Measurements from ENCODE around the gene LHPP. TPM values are rescaled to one million over a fixed set of nuclear protein-coding genes. Genes with fewer than 3 reads are reported as not detected.

The LHPP gene
- total and polyA plus RNA-seq, 2 experiments from 2014 or later: 27.4 to 40.2 TPM

DNA sequence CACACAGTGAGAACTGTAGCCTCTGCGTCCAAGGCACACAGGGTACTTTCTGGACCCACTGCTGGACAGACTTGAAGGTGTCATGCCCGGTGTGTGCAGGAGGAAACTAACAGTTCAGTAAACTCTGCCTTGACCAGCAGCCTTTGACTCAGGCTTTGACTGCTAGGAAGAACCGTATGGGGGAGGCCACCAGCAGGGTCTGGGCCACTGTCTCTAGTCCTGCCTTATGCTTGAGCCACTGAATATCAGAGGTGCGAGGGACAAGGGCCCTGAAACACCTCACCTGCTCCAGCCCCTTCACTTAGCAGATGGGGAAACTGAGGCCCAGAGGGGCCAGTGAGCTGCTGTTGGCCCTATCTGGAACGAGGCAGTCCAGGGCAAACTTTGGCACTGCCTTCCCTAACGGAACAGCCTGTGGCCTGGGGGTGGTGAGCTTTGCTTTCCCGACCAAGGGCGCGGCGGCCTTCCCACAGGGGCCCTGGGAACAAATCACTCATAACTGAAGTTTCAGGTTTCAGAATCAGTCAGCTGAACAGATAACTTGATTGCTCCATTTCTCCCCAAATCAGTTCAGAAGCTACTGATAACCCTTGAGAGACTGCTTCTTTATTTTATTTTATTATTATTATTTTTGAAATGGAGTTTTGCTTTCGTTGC, 152.5 kb downstream of the LHPP start:
- DNase-seq (ENCODE audit: low spot score) (no peak), ATAC-seq (no peak)
- Histone ChIP-seq H3K36me3 (ENCODE audit: insufficient read depth) (no peaks in the 10 kb centered on the region), H3K4me1 (ENCODE audit: insufficient read depth) (no peaks in the 10 kb centered on the region), H3K79me2 (replicated peaks; ENCODE audit: insufficient read depth) (no peaks in the 10 kb centered on the region), H3K4me2 (no peak overlapping the region), H3K27me3 (ENCODE audit: insufficient read depth) (no peaks in the 10 kb centered on the region), H3K9me2 (ENCODE audit: insufficient read depth) (no peaks in the 10 kb centered on the region), H4K20me1 (replicated peaks; ENCODE audit: insufficient read depth) (no peaks in the 10 kb centered on the region), H2AFZ (no peak overlapping the region), H3F3A (replicated peaks; ENCODE audit: low read depth) (no peaks in the 10 kb centered on the region), H3K27ac (ENCODE audit: low read depth) (no peak overlapping the region), H3K4me3 (no peak overlapping the region)
- TF ChIP-seq ZNF114 (CRISPR knock-in tag; IDR thresholded peaks at IDR 0.05) (no peak), EZH2phosphoT487 (IDR thresholded peaks at IDR 0.05; ENCODE audit: unreplicated experiment) (no peak)
- Mint-ChIP-seq H3K36me3 (ENCODE audit: low read depth) (no peaks in the 10 kb centered on the region), H3K4me1 (peaks cover 9% of the 10 kb centered on the region; the same call in 2 of the 3 replicates), H3K9me3 (no peaks in the 10 kb centered on the region), H3K27ac (no peak overlapping the region), H3K27me3 (ENCODE audit: insufficient read depth, low read depth, poor library complexity) (peaks cover 18% of the 10 kb centered on the region), H3K4me3 (no peak overlapping the region)

GRCh38 chr10:124615259-124615658, 153.6 kb downstream of the LHPP start:
- no peak overlapping the region for H3K27ac Mint-ChIP-seq
- no peak overlapping the region for H2AFZ ChIP-seq
- H3K9me2 ChIP-seq (ENCODE audit: insufficient read depth): no peaks in the 10 kb centered on the region
- TF ChIP-seq NANOG (IDR thresholded peaks at IDR 0.05; ENCODE audit: borderline replicate concordance): no peak
- H3K27me3 ChIP-seq (ENCODE audit: insufficient read depth): no peaks in the 10 kb centered on the region
- no peaks in the 10 kb centered on the region for H3K79me2 ChIP-seq (replicated peaks; ENCODE audit: insufficient read depth)
- H3K9me3 Mint-ChIP-seq: no peaks in the 10 kb centered on the region
- ATAC-seq: no peak
- no peaks in the 10 kb centered on the region for H4K20me1 ChIP-seq (replicated peaks; ENCODE audit: insufficient read depth)
- no peak overlapping the region for H3K4me3 ChIP-seq
- H3K4me1 Mint-ChIP-seq: peaks cover 9% of the 10 kb centered on the region; the same call in 2 of the 3 replicates
- DNase-seq (ENCODE audit: low spot score): no peak
- no peak overlapping the region for H3K27ac ChIP-seq (ENCODE audit: low read depth)
- H3F3A ChIP-seq (replicated peaks; ENCODE audit: low read depth): no peaks in the 10 kb centered on the region
- no peaks in the 10 kb centered on the region for H3K4me1 ChIP-seq (ENCODE audit: insufficient read depth)
- H3K36me3 ChIP-seq (ENCODE audit: insufficient read depth): no peaks in the 10 kb centered on the region
- no peak overlapping the region for H3K4me2 ChIP-seq
- no peak overlapping the region for H3K4me3 Mint-ChIP-seq
- no peaks in the 10 kb centered on the region for H3K36me3 Mint-ChIP-seq (ENCODE audit: low read depth)
- H3K27me3 Mint-ChIP-seq (ENCODE audit: insufficient read depth, low read depth, poor library complexity): peaks cover 15% of the 10 kb centered on the region

DNA sequence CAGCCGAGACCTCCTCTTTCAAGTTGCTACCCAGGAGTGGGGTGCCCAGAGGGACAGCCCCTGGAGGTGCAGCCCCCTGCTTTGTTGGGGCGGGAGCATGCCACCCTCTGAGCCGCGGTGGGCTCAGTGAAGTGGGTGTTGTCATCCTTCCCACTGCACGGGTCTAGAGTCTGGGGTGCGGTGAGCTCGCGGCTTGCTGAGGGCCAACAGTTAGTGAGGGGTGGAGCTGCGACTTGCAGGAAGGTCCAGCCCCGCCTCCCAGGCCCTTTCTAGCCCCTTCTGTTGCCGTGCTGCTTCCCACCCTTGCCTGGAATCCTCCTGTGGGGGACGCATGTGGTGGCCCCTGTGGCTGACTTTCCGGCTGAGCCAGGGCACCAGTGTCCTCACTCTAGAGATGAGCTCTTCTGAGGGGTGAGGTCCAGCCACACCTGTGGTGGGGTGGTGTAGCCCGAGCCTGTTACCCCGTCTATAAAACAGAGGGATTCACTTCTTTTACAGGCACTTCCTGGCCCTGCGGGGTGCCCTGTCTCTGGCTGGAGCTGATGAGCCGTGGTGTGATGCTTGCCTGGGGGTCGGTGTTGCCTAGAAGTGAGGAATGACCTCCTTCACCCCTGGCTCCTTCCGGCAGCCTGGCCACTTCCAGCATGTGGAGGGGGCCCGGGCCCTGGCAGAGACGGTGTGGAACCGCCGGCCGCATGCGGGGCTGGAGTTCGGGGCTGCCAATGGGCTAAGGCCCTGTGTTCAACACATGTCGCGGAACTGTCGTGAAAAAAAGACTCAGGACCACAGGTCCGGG, 154.6 kb downstream of the LHPP start:
- Mint-ChIP-seq H3K4me1 (peaks cover 9% of the 10 kb centered on the region; the same call in 2 of the 3 replicates), H3K9me3 (no peaks in the 10 kb centered on the region), H3K36me3 (ENCODE audit: low read depth) (no peaks in the 10 kb centered on the region), H3K4me3 (no peak overlapping the region), H3K27ac (no peak overlapping the region), H3K27me3 (ENCODE audit: insufficient read depth, low read depth, poor library complexity) (peaks cover 17% of the 10 kb centered on the region)
- no peak overlapping the region for H3K27ac ChIP-seq (ENCODE audit: low read depth)
- no peak overlapping the region for H2AFZ ChIP-seq
- no peaks in the 10 kb centered on the region for H3K79me2 ChIP-seq (replicated peaks; ENCODE audit: insufficient read depth)
- no peaks in the 10 kb centered on the region for H3K4me1 ChIP-seq (ENCODE audit: insufficient read depth)
- peak; percentile 19 for ATAC-seq
- no peaks in the 10 kb centered on the region for H3K9me2 ChIP-seq (ENCODE audit: insufficient read depth)
- H3K4me3 ChIP-seq: no peak overlapping the region
- no peak for TF ChIP-seq POLR2AphosphoS5 (IDR thresholded peaks at IDR 0.05; ENCODE audit: low read depth)
- no peak for TF ChIP-seq STAT1 (IDR thresholded peaks at IDR 0.05; ENCODE audit: unreplicated experiment)
- TF ChIP-seq ZNF114 (CRISPR knock-in tag; IDR thresholded peaks at IDR 0.05): no peak
- no peak for TF ChIP-seq CREB1 (CRISPR knock-in tag; IDR thresholded peaks at IDR 0.05; ENCODE audit: low read depth)
- TF ChIP-seq EZH2phosphoT487 (IDR thresholded peaks at IDR 0.05; ENCODE audit: unreplicated experiment): no peak
- no peak for TF ChIP-seq JUNB (IDR thresholded peaks at IDR 0.05; ENCODE audit: unreplicated experiment)
- no peak for TF ChIP-seq ZNF331 (CRISPR knock-in tag; IDR thresholded peaks at IDR 0.05; ENCODE audit: low read depth)
- H4K20me1 ChIP-seq (replicated peaks; ENCODE audit: insufficient read depth): no peaks in the 10 kb centered on the region
- H3K4me2 ChIP-seq: no peak overlapping the region
- H3K27me3 ChIP-seq (ENCODE audit: insufficient read depth): no peaks in the 10 kb centered on the region
- H3F3A ChIP-seq (replicated peaks; ENCODE audit: low read depth): no peaks in the 10 kb centered on the region
- H3K36me3 ChIP-seq (ENCODE audit: insufficient read depth): no peaks in the 10 kb centered on the region
- DNase-seq (ENCODE audit: low spot score): no peak

Data from GM23338 (cell line).